Endothelial cell of hepatic sinusoid (primary cell): ENCODE measurements around the gene PRC1.
"Not testable (repeated sequence)": the region's sequence is repeated elsewhere in the genome, so short reads cannot be mapped to it uniquely, and the experiment has no call there.

Source experiments
- in situ Hi-C: cut with HindIII; loops from 2 replicates; pipeline ENCODE4 v1.10.0; 2017; ENCODE audit warnings: low sequenced_read_pairs

PRC1 gene

DNA sequence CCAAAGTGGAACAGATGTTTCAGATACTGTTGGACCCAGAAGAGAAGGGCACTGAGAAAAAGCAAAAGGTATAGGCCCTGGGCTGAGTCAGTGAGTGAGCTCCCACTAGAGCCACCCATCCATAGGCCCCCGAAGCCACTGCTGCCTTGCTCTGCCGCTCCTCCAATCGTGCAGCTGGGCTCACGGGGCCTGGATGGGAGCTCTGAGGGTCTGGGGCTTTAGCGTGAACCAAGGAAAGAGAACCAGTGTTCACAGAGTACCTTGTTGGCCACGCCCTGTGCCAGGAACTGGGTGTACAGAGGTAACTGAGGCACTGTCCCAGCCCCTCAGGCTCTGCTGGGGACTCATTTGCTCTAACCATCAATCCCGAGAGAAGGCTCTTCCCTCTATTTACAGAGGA is 54.6 kb downstream of the PRC1 start:
- in situ Hi-C loops = loop anchor here (25.0 kb wide), 2 partner anchors 102 to 302 kb away; no protein-coding TSS in a partner anchor

DNA sequence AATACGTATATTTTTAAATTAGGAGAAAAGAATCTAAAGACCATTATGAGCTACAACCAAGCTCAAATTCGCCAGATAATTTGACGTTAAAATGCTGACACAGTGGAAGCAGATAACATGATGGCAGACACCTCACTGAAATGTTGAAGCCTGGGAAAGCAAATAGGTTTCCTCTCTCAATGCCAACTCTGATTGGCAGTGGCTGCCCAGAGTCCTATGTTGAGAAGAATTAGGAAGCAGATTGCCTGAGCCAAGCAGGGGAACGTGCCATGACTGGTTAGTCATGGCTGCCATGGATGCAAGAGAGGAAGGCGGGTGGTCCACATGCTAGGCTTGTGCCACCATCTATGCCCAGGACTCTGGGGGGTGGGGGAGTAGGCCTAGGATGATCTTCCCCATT is 56.1 kb downstream of the PRC1 start:
- in situ Hi-C loops = loop anchor here (25.0 kb wide), 2 partner anchors 101 to 301 kb away; no protein-coding TSS in a partner anchor

DNA sequence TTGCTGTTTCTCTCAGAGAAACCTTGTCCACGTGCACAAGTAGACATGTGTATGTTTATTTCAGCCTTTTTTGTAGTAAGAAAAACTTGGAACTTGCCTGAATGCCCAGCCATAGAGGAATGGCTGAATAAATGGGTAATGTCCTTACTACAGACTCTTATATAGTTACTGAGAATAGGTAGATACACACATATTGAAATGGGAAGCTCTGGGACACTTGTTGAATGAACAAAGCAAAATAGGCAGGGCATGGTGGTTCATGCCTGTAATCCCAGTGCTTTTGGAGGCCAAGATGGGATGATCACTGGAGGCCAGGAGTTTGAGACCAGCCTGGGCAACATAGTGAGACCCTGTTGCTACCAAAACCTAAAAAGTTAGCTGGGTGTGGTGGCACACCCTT is 57.5 kb downstream of the PRC1 start:
- in situ Hi-C loops = loop anchor here (25.0 kb wide), 2 partner anchors 100 to 300 kb away; no protein-coding TSS in a partner anchor

DNA sequence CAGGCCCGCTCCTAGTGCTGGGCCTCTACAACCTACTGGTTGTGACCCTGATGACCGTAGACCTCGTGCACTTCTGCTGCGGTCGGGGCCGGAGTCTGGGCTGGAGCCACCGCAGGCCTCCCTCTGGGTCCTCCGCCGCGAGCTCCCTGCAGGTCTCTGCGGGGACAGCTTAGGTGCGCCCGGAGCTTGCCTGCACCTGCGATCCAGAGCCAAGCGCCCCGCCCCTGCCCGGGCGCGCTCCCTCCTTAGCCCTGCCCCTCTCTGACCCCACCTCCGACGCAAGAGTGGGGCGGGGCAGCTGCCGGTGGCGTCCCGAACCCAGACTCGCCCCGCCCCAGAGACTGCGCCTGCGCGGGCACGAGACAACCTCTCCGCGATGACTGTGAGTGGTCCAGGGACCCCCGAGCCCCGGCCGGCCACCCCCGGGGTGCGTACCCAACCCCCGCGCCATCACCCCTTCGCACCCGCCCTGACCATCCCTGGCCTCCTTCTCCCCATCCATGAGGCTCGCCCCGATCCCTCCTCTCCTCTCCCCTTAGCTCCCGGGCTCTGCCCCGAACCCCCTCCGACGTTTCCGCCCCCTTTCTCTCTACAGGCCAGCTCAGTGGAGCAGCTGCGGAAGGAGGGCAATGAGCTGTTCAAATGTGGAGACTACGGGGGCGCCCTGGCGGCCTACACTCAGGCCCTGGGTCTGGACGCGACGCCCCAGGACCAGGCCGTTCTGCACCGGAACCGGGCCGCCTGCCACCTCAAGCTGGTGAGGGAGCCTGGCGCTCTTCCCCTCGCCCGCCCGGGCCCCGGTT is 59.2 kb downstream of the PRC1 start, which contains the start of gene UNC45A:
TSS of gene UNC45A (plus strand) at position 337 of the 803 bp plus-strand sequence. CDS start at position 377, 40 bp downstream.
- in situ Hi-C loops = loop anchor here (25.0 kb wide), 2 partner anchors 98 to 298 kb away; no protein-coding TSS in a partner anchor

DNA sequence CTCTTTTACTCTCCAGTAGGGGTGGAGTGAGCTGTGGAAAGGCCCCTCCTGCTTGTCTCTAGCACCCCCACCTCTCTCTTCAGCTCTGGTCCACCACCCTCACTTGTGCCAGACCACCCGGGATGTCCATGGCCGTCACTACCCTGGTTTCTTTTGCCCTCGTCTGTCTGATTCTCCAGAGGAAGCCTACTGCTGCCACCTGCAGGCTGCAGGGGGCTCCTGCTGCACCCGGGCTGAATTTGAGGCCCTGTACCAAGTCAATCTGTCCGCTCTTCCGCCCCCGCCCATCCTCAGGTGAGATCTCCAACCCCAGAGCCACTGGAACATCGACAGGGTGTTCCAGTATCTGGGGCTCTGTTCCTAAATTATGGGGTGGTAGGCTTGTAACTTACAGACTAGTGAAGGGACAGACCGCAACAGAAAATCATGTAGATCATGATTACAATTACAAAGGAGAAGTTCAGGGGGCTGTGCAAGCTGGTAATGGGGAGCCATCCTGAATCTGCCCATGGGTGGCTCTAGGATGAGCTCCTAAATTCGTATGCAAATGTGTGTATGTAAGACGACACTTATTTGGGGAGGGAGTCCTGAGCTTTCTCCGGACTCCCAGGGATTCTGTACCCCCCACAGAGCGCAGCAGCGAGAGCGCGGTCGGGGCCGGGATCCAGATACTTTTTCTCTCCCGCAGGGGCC is 59.9 kb downstream of the PRC1 start:
- in situ Hi-C loops = loop anchor here (25.0 kb wide), 2 partner anchors 97 to 297 kb away; no protein-coding TSS in a partner anchor

DNA sequence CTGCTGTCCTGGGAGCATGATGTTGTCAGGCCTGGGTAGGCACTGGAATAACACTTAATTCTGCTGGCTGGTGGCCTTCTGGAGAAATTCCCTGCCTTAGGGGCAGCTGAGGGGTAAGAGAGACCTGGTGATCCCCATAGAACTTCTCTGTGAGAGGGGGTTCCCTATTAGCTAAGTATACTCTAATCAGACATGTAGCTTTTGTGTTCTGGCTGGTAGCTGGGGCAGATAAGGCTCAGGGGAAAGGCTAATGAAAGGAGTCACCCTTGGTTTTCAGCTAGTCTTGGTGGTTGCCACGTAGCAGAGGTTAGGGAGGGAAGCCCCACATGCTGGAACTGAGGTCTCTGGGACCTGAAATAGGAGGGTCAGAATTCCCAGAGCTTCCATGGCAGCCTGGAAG is 61.0 kb downstream of the PRC1 start:
- in situ Hi-C loops = loop anchor here (25.0 kb wide), 2 partner anchors 96 to 296 kb away; no protein-coding TSS in a partner anchor

DNA sequence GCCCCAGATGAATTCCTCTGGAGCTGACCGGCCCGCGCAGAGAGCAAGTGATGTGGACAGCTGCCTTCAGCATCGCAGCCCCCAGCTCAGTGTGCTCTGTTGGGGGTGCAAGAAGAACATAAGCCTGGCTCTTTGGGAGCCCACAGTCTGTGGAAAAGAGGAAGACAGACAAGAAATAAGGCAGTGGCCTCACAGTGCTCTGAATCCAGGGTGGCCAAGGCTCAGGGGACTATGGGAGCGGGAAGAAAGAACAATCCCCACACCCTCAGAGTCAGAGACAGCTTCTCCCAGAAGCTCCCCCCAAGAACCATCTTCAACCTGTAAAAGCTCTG is 61.7 kb downstream of the PRC1 start:
- in situ Hi-C loops = loop anchor here (25.0 kb wide), 2 partner anchors 95 to 295 kb away; no protein-coding TSS in a partner anchor

DNA sequence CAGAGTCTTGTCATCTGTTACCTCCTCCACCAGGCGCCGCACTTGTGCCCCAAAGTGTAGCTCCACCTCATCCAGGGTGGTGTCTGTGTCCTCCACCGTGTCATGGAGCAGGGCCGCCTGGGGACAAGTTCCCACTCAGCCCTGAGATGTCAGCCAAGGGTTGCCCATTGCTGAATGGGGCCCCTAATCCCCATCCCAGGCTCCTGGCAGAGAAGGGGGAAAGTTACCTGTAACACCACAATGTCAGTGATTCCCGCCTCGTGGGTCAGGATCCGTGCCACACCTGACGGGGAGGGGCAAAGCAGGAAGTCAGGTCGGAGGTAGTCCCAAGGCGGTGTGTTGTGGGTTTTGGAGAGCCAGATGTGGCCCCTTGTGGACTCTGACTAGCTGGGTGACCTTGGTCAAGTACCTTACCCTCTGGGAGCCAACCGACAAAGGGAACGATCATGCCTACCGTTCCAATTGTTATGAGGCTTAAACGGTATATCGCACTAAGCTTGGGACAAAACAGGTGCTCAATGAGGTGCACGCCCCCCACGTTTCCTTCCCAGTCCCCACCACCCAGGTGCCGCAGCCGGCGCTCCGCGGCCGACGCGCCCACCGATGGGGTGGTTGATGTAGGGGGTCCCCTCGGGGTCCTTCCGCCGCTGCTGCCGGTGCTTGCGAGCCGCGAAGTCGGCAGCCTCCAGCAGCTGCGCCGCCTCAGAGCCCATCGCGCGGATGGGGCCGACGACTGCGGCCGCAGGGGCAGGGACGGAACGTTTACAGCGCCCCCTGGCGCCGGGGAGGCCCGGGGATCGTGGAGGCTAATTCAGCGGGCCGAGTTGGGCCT is 62.3 kb downstream of the PRC1 start, which contains the start of gene HDDC3:
TSS of gene HDDC3 (minus strand) at position 722 of the 832 bp plus-strand sequence. CDS start at position 713, 9 bp downstream.
- in situ Hi-C loops = loop anchor here (25.0 kb wide), 2 partner anchors 95 to 295 kb away; no protein-coding TSS in a partner anchor

DNA sequence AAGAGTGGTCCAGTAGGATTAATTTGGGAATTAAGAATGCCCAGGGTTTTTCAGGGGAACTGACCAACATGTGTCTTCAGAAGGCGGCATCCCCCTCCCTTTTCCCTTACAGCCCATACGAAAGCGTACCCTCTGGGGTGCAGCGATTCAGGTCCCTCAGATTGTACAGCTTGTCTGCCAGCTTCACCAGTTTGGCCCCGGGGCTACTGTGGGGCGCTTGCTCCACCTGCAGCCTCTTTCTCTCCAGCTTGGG is 62.8 kb downstream of the PRC1 start:
- in situ Hi-C loops = loop anchor here (25.0 kb wide), 2 partner anchors 94 to 294 kb away; no protein-coding TSS in a partner anchor

DNA sequence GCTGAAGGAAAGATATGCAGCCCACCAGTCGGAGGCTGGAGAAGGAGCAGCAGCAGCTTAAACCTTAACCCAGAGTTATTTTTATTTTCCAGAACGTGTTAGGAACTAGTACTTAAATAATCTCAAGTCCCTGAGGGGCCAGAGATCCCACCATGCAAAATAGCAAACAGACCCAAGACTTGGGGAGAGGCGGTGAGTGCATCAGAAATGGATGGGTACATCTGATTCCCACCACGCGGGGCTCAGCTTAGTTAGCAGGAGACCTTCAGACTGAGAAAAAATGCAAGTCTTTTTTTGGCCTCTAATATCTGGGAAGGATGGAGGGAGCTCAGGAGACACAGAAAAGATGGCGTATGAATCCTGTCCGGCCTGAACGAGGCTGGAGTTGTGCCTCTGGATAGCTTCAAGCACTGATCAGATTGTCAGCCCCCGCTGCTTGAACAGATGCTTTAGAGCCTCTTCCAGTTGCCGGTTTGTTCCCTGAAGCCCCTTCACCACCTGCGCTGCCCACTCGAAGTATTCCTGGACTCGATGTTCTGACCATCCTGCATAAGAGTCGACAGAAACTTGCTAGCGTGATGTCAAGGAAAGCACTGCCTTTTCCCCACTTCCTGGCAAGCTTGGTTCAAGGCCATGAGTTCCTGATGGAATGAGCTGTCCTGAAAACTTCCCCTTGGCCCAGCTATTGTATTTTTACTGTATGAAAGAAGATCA is 63.3 kb downstream of the PRC1 start:
- in situ Hi-C loops = loop anchor here (25.0 kb wide), 2 partner anchors 94 to 294 kb away; no protein-coding TSS in a partner anchor

DNA sequence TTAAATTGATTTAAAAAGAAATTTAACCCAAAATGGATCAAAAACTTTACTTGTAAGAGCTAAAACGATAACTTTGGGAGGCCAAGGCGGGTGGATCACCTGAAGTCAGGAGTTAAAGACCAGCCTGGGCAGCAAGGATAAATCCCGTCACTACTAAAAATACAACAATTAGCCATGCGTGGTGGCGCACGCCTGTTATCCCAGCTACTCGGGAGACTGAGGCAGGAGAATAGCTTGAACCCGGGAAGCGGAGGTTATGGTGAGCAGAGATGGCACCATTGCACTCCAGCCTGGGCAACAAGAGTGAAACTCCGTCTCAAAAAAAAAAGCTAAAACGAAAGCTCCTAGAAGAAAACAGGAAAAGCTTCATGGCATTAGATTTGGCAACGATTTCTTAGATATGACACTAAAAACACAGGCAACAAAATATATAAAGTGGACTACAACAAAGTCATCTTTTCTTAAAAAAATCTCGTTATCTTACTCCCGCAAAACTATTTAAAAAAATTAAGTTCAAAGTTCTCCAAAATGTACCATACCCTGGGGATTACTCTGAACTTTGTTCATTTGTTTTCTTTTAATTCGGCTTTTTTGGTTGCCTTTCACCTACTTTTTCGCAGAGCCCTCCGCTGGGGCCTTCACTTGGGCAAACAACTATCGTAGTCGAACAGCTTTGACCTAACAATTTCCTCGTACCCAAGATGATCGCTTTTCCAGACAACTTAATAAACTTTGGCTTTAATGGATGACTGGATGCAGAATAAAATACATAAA is 64.9 kb downstream of the PRC1 start:
- in situ Hi-C loops = loop anchor here (25.0 kb wide), 2 partner anchors 92 to 292 kb away; no protein-coding TSS in a partner anchor

DNA sequence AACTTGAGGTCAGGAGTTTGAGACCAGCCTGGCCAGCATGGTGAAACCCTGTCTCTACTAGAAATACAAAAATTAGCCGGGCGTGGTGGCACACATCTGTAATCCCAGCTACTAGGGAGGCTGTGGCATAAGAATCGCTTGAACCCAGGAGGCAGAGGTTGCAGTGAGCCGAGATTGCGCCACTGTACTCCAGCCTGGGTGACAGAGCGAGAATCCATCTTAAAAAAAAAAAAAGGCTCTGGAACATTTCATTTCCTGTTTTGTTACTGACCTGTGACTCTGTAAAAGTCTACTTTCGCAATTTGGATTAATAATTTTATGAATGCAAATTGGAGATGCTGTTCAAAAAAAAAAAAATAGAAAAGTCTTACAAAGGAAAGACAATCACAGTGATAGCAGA is 66.2 kb downstream of the PRC1 start:
- in situ Hi-C loops = loop anchor here (25.0 kb wide), 2 partner anchors 91 to 291 kb away; no protein-coding TSS in a partner anchor

DNA sequence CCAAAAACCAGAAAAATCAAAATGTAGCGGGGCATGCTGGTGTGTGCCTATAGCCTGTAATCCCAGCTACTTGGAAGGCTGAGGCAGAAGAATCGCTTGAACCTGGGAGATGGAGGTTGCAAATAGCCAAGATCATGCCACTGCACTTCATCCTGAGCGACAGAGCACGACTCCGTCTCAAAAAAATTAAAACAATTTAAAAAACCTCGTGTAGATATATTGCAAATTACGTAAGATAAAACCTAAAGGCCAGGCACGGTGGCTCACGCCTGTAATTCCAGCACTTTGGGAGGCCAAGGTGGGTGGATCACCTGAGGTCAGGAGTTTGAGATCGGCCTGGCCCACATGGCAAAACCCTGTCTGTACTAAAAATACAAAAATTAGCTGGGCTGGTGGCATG is 67.6 kb downstream of the PRC1 start:
- in situ Hi-C loops = loop anchor here (25.0 kb wide), 2 partner anchors 89 to 289 kb away; no protein-coding TSS in a partner anchor

DNA sequence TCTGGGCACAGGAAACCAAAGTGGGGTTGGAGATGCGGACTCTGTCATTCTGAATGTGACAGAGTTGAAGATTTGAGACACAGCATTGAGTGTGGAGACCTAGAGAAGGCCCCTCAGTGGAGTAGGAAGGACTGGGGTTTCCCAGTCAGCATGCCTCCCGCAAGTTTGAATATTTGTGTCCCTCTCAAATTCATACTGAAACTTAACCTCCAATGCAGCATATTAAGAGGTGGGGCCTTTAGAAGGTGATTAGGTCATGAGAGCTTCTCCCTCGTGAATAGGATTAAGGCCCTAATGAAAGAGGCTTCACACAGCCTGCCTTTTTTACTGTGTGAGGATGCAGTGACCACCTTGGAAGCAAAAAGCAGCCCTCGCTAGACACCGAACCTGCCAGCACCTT is 70.0 kb downstream of the PRC1 start:
- in situ Hi-C loops = no loop called here

DNA sequence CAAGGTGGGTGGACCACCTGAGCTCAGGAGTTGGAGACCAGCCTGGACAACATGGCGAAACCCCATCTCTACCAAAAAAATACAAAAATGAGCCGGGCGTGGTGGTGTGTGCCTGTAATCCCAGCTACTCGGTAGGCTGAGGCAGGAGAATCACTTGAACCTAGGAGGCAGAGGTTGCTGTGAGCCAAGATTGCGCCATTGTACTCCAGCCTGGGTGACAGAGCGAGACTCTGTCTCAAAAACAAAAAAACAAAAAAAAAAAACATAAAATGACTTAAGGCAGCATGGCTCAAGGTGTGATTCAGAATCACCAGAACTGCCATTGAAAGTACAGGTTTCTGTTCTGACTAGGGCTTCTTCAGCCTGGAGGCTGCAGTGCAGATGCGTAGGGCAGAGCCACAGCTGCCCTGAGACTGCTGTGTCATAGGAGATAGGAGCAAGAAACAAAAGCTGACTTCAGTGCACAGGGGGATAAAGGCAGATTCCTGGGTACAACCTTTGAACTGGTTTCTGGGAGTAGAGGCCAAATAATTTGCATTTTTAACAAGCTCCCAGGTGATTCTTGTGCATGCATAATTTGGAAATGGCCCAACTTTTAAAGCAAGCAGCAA is 71.5 kb downstream of the PRC1 start:
- in situ Hi-C loops = not testable (repeated sequence)

DNA sequence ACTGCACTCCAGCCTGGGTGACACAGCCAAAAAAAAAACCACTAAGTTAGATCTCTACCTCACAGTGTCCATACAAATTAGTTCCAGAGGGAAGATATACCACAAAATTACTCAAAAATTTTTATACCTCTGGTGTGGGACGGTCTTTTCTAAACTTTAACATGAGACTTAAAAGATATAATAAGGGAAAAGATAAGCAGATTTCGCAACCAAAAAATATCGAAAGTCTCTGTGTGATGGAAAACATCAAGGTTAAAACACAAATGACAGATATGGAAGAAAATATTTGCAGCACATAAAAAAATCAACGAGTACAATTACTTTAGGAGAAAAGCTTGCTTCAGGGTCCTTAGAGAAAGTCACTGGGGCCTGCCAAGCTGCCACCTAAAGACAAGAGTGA is 72.4 kb downstream of the PRC1 start:
- in situ Hi-C loops = no loop called here

DNA sequence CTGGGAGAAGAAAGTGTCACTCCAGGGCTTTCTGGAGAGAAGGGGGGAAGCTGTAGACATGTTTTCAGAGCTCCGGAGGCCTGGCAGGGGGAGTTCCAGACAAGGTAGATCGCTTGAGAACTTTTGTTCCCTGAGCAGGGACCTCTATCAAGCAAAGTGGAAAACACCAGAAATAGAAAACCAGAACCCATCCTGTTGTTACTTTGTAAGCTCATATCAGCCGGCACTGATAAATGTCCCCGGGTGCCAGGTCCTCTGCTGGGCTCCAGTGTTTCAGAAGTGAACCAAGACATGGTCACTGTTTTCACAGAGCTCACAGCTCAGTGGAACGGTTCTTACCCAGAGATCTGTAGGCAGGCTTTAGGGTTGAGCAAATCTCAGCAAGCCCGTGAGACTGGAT is 75.5 kb downstream of the PRC1 start:
- in situ Hi-C loops = no loop called here

DNA sequence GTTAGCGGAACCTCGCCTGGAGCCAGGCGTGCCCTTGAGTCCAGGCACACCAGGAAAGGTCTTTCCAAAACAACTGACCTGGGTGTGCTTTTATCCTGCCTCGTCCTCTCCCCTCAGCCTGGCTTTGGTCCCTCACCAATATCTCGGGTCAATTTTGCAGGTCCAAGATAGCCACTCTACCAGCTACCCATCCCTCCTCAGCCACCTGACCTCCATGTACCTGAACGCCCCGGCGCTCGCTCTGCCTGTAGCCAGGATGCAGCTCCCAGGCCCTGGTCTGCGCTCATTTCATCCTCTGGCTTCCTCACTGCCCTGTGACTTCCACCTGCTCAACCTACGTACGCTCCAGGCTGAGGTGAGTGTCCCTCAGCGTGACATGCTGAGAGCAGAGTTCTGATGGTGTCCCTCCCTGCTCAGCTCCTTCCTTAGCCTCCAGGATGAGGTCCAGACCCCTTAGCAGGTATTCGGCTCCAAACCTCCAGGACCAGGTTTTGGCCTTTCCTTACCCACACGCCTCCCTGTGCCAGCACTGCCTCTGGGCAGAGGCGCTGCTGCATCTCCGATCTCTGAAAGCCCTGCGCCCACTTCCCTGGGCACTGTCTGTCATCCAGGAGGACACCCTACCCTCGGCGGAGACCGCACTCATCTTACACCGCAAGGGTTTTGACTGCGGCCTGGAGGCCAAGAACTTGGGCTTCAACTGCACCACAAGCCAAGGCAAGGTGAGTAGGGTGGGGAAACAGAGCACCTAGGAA is 76.1 kb downstream of the PRC1 start:
- in situ Hi-C loops = no loop called here
